HG02852 (cell line): ENCODE results near the gene PRX.
A peak's percentile ranks its signal among the peaks of the same experiment; 100 is the strongest.

Source experiments
- ATAC-seq: cut with Tn5 transposase; IDR thresholded peaks from one replicate; pipeline ENCODE4 v1.9.1; 2021; ENCODE audit warnings: mild to moderate bottlenecking, moderate library complexity; ENCODE audit not compliant: unreplicated experiment

The PRX gene

DNA sequence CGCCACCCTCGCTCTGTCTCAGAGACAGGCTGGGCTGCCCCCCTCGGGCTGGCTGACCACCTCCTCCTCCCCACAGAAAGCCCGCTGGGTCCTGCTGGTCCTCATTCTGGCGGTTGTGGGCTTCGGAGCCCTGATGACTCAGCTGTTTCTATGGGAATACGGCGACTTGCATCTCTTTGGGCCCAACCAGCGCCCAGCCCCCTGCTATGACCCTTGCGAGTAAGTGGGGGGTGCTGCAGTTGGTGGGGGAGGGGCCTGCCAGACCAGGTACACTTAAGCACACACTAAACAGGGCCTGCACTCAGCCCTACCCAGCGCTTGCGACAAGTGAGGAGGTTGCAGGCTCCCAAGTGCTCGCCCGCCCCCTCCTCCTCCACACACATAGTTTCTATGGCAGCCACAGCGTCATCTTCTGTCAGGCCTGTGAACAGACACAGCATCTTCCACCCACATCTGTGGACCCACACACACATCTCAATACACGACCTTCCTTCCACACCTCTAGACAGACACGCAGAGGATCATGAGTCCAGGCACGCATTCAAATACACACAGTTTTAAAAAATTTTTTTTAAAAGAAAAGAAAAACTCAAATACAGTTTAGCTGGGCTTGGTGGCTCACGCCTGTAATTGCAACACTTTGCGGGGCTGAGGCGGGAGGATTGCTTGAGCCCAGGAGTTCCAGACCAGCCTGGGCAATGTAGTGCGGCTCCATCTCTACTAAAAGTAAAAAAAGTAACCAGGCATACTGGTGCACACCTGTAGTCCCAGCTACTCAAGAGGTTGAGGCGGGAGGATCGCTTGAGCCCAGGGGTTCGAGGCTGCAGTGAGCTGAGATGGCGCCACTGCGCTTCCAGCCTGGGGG, 46.2 kb downstream of the PRX start:
- no peak for ATAC-seq

DNA sequence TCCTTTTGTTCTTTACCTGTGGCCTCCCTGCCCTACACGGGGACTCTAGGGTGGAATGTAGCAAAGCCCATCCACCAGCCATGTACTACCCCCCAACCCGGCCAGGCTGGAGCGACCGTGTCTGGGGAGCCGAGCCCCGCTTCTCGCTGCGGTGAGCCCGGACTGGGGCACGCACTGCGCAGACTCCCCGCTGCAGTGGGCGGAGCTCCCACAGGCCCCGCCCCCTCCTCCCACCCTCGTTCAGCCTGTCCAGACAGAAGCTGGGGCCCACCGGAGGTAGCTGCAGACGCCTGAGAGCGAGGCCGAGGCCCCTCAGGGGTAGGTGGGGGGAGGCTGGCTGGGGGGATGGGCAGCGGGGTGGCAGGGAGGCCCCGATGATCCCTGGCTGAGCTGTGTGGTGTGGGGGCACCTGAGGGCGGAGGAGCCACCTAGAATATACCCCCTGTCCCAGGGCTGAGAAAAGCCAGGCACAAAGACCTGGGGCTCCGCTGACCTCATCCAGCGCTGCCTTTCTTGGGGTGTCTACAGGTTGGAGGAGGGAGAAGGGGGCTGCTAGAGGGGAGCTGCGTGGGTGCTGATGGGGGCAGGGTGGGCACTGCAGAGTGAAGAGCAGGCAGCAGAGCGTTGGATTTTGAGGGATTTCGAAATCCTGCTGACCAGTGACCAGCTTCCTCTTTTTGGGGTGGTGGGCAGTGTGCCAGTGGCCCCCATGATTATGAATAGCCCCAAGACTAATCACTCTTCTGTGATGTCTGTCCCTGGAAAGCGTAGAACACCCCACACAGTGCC, 47.4 kb downstream of the PRX start:
- no peak for ATAC-seq

DNA sequence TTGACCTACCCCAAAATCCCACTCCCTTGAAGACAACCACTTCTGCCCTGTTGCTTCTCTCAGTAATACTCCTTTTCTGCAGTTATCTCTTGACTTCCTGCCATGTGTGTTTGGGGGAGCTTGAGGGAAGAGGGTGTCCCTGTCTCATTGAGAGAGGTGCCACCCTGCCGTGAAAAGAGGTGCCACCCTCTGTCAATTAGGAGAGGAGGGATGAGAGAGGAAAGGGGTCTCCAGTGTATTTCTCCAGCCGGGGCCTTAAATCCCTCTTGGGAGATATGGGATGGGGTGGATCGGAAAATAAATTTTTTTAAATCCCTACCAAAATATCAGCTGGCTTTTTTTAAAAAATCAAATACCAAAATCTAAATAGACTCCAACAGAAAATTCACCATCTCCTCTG, 48.2 kb downstream of the PRX start:
- no peak for ATAC-seq

DNA sequence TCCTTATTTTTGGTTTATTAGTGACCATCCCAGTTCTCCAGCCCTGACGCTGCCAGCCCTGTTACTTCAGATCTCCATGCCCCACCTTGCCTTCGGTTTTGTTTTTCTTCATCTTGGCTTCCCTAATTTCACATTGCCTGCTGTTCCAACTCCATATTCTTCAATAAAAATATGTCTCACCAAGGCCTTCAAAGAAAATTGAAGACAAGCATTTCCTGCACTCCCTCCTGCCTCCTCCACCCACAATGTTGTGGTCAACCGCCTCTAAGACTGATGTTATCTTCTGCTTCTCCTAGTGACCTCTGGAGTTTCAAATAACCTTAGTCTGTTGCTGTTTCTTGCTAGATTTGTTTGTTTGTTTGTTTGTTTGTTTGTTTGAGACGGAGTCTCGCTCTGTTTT, 50.1 kb downstream of the PRX start:
- ATAC-seq = no peak

DNA sequence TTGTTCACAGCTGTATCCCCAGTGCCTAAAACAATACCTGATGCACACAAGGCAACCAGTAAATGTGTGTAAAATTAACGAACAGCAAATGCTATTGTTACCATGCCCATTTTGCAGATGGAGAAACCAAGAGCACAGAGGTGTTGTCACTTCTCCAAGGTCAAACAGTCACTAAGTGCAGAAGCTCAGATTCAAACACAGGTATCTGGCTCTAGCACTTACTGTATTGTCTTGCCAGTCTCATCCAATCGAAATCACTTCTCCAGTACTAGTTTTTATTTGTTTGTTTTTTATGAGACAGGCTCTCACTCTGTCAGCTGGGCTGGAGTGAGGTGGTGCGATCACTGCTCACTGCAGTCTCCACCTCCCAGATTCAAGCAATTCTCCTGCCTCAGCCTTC, 51.0 kb downstream of the PRX start:
- ATAC-seq = no peak

DNA sequence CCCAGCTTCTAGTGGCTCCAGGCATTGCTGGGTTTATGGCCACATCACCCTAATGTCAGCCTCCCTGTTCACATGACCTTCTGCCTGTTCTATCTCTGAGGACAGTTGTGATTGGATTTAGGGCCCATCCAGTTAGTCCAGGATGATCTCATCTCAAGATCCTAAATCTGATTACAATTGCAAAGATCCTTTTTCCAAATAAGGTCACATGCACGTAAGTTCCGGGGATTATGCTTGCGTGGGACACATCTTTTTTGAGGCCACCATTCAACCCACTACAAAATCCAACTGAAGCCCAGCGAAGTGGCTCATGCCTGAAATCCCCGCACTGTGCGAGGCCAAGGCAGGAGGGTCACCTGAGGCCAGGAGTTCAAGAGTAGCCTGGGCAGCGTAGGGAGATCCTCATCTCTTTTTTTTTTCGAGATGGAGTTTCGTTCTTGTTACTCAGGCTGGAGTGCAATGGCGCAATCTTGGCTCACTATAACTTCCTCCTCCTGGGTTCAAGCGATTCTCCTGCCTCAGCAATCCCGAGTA, 52.4 kb downstream of the PRX start:
- no peak for ATAC-seq

DNA sequence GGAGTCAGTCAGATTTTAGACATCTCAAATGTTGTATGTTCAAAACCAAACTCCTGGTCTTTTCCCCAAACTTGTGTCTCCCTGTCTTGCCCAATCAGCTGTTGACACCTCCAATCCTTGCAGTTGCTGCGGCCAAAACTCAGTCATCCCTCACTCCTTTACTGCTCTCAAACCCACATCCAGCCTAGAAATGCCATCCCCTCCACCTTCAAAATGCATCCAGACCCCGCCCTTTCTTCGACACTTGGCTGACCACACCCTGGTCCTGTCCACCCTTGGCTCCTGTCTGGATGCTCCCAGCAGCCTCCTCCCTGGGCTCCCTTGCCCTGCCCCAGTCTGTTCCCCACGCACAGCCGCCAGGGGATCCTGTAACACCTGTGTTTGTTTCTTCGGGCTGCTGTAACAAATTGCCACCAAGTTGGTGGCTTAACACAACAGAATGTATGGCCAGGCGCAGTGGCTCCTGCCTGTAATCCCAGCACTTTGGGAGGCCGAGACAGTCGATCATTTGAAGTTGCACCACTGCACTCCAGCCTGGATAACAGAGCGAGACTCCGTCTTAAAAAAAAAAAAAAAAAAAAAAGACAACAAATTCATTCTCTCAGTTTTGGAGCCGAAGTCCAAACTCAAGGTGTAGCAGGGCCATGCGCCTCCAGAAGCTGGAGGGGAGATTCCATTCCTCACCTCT, 53.0 kb downstream of the PRX start:
- no peak for ATAC-seq

DNA sequence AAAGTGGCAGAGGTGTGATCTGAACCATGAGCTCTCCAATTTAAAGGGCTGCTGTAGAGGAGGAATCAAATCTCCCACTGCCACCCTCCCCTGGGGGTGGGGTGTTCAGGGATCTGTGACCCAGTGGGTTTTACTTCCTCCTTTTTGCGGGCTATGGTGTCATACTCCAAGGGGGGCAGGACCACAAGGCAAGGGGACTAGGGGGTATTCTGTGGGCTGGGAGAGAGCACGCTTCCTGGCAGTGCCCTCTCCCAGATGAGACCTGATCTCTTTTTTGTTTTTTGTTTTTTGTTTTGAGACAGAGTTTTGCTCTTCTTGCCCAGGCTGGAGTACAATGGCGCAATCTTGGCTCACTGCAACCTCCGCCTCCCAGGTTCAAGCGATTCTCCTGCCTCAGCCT, 54.4 kb downstream of the PRX start:
- no peak for ATAC-seq

DNA sequence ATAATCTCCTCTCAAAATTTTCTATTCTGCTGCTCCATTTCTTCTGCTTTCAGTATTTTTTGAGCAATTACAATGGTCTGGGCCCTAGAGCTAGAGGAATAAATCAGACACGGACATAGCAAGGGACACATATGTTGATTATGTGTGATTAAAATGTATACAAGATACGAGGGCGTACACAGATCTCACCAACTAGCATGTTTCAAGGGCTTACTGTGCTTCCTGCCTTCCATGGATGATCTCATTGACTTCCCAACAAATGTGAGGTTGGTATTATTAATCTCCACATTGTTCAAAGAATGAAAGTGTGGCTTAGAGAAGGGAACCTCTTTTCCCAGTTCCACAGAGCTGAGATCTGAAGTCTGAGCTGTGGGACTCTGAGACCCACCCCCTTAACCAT, 55.5 kb downstream of the PRX start:
- ATAC-seq = no peak

DNA sequence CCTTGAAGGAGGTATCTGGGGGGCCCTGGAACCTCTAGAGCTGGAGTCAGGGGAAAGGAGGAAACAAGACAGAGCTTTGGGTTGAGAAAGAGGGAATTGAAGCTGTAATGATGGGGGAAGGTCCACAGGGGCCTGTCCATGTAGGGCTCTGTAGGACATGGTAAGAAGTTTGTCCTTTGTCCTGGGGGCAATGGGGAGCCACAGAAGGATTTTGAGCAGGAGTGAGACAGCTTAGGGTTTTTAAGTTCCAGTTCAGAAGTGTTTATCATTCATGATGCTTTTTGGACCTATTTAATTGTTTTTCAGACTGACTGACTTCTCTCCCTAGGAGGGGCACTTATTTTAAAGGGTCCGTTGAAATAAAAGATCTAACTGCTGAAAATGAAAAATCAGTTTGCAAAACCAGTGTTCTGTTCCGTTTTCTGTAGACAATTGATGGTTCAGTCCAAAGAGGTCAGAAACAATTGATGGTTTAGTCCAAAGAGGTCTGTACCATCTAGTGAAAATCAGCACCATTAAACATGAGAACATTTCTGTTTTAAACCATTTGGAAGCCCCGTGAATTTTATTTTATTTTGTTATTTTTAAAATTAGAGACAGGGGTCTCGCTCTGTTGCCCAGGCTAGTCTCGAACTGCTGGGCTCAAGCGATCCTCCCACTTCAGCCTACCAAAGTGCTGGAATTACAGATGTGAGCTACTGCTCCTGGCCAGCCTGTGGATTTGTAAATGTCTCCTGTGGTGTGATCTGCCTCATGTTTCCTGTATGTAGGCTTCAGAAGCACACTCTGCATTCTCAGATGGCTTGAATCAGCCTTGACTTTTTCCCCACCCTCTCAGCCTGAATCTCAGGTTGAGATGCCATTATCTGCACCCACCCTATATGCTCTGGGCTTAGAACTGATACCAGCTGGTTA, 56.2 kb downstream of the PRX start:
- no peak for ATAC-seq

DNA sequence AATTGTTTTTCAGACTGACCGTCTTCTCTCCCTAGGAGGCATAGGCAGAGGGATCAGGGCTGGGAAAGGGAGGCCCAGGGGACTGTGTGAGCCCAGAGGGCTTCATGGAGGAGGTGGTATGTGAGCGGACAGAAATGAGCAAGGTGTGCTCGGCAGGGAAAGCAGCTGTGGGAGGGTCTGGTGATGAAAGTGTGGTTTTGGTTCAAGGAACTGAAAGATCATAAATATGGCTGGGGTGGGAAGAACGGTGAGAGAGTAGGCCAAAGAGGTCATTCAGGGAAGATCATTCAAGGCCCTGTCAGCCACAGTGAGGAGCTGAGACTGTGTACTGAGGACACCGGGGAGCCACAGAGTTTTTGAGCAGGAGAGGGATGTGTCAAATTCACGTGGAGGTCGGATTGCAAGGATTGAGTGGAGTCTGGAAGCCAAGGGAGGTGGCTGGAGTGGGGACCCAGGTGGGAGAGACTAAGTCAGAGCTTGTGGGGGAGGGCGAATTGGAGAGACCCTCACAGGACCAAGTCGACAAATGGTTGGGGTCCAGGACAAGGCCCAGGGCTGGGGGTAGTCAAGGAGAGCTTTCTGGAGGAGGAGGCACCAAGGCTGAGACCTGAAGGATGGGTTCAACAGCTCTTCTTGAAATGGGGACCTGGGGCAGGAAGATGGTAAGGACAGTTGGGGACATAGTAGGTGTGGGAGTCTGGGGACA, 57.0 kb downstream of the PRX start:
- ATAC-seq = no peak

DNA sequence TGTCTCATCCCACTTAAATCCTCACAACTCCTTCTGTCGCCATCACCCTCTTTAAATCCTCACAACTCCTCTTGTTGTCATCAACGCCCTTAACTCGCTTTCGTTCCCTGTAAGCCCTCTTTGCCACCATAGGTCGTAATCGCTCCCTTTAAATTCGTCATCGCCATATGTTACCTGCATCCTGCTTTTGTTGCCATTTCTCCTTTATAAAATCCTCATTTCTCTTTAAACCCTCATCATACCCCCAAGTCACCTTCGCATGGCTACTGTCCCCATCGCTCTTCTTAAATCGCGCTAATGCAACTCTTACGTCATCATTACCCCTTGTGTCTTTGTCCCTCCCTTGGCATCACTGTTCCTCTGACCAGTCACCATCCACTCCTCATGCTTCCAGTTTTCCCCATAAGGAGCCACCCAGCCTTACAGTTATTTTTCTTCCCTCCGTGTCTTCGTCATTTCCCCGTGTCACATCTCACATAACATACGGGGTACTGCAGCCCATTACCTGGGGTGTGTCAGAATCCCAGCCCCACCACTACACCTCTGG, 64.1 kb downstream of the PRX start:
- no peak for ATAC-seq

DNA sequence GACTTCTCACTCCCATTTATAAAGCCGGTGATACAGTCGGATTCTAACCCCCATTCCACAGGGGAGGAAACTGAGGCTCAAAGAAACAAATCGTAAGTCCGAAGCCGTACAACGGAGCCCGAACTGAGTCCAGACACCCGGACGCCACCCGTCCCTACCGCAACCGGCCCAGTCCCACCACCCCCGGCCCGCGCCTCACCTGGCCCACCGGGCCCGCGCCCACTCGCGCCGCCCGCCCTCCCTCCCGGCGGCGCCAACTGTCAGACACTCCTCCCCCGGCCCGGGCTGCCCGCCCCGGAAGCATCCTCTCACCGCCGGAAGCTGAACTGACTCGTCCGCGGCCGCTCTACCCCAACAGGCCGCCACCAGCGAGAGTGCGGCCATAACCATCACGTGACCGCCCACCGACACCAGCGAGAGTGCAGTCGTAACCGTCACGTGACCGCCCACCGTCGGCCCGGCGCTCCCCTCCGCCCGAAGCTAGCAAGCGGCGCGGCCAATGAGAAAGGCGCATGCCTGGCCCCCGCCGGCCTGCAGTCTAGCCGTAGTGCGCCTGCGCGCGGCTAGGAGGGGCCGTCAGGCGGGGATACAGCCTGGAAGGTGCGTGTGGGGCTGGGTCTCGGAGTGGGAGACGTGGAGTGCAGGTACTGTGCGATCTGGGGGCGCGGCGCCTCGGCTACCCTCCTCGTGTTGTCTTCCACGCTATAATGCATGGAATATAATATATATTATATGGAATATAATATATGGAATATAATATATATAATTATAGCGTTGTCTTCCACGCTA, 64.9 kb downstream of the PRX start, which contains the start of the genes C19orf47 and PLD3:
C19orf47 (minus strand) TSS at position 273 of the 789 bp plus-strand sequence. CDS start 6,540 bp downstream, outside the sequence.
PLD3 (plus strand) TSS at position 571 of the 789 bp plus-strand sequence. CDS start 17,789 bp downstream, outside the sequence.
- ATAC-seq = peak; percentile 92

DNA sequence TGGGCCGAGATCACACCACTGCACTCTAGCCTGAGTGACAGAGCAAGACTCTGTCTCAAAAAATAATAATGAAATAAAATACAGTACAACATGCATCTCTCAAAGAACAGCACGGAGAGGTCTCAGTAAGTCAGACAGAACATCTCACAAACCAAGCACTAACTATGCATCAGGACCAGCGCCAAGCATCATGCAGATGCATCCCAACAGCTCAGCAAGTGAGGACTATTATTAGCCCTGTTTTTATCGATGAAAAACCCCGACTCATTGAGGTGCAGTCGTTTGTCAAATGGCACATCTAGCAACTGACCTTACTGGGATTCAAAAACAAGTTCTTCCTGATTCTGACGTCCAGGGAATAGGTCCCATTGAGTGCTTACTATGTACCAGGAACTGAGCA, 68.8 kb downstream of the PRX start:
- ATAC-seq = no peak
